Jurkat, Clone E6-1 (cell line): Measurements from ENCODE around the gene PPP2R1A.
A peak's percentile ranks its signal among the peaks of the same experiment; 100 is the strongest.
"Not testable (repeated sequence)": the region's sequence is repeated elsewhere in the genome, so short reads cannot be mapped to it uniquely, and the experiment has no call there.

ENCODE experiments used
- DNase-seq: peaks from one replicate; pipeline ENCODE4 v3.0.0-alpha.2; 2011; ENCODE audit warnings: low read depth, low spot score
- H3K4me3 ChIP-seq: 2 replicates; pipeline ENCODE4 v1.5.1; 2011; ENCODE audit warnings: mild to moderate bottlenecking, low read length, control low read depth, moderate library complexity

Gene PPP2R1A

DNA sequence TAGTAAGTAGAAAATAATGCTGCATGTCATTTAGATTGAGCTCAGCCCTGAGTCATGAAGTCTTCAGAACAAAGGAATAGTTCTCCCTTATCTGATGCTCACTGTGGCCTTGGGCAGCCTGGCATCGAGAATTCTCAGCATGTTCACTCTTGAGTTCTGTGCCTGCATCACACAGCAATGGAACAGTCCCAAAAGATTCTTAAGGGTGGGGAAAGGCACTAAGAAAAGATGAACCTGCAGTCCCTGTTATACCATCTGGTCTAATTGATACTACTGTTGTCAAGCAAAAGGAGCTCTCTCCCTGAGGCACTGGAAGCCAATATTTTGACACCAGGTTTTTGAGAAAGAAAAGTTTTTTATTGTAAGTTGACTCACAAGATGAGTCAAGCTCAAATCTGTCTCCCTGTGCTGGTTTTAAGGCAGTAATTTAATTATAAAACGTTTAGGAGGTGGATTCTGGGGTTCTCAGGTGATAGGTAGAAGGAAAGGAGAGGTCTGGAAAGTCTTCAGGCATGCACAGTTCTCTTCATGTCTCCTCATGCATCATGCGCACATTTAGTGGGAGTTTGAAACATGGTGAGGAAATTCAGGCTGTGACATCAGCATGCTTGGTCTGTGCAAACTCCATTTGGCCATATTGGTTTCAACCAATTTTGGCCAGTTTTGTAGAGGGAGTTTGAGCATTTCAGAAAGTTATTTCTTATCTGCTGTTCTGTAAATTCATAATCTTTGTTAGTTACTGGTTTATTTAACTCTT is 41.5 kb downstream of the PPP2R1A start:
- no peak for DNase-seq

DNA sequence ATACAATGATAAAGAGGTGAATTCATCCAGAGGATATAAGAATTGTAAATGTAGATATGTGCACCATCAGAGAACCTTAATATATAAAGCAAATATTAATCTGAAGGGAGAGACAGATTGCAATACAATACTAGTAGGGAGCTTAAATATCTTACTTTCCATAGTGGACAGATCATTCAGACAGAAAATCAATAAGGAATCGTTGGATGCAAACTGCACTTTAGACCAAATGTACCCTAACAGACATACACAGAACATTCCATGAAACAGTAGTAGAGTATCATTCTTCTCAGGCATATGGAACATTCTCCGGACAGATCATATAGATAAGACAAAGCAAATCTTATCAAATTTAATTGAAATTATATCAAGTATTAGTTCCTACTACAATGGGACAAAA is 44.6 kb downstream of the PPP2R1A start:
- no peak for DNase-seq
- H3K4me3 ChIP-seq, result no peak overlapping the region

More for the DNA sequence above, 41.5 kb downstream of the PPP2R1A start:
- no peak overlapping the region for H3K4me3 ChIP-seq

GRCh38 chr19:52237197-52237596 is 47.3 kb downstream of the PPP2R1A start:
- no peak overlapping the region for H3K4me3 ChIP-seq
- no peak for DNase-seq

DNA sequence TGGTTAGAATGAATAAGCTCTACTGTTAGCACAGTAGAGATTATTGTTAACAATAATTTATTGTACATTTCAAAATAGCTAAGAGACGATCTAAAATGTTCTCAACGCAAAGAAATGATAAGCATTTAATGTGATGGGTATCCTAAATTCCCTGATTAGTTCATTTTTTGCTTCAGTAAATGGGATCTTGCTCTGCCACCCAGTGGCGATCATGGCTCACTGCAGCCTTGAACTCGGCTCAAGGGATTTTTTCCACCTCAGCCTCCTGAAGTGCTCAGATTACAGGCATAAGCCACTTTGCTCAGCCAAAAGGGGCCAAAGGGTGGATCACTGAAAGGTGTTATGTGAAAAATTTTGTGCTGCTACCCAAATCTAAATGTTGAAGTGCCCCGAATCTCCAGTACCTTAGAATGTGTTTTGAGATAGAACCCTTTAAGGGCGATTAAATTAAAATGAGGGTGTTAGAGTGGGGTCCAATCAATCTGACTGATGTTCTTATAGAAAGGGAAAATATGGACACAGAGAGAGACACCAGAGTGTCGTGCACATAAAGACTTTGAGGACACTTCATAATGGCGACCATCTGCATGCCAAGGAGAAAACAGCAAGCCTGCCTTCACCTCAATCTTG is 48.0 kb downstream of the PPP2R1A start:
- H3K4me3 ChIP-seq, result no peak overlapping the region
- DNase-seq, result peak; percentile 49

GRCh38 chr19:52244021-52244420 is 54.2 kb downstream of the PPP2R1A start:
- no peak for DNase-seq
- H3K4me3 ChIP-seq, result no peak overlapping the region

GRCh38 chr19:52248241-52248640 is 58.4 kb downstream of the PPP2R1A start:
- peak; percentile 45 for DNase-seq
- no peak overlapping the region for H3K4me3 ChIP-seq

DNA sequence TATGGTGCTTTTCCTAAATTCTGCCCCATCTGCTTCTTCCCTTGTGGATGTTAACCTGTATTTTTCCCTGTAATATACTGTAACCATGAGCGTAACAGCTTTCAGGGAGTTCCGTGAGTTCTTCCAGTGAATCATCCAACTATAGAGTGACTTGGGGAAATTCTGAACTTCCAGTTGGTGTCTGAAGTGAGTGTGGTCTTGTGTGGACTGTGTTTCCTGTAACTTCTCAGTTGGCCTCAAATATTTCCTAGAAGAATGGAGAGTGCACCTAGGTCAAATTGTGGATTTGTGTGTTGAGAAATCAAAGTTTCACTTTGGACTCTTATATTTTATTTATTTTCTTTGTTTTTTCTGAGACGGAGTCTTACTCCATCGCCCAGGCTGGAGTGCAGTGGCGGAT is 68.6 kb downstream of the PPP2R1A start:
- H3K4me3 ChIP-seq, result no peak overlapping the region
- no peak for DNase-seq

DNA sequence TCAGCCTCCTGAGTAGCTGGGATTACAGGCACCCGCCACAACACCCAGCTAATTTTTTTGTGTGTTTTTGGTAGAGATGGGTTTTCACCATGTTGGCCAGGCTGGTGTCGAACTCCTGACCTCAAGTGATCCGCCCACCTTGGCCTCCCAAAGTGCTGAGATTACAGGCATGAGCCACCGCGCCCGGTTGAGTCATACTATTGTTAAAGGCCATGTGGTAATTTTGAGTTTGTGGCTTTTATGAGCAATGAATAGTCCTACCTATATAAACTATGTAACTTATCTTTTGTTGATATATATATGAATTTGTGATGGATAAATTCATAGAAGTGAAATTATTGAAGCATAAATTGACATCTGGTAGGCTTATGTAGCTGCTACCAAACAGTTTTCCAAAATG is 75.7 kb downstream of the PPP2R1A start:
- H3K4me3 ChIP-seq, DNase-seq: not testable (repeated sequence)

- DNase-seq, result peak; percentile 91
- peak within 1 kb of the TSS; percentile 98 for H3K4me3 ChIP-seq
These were observed 79.7 kb downstream of the PPP2R1A start, which contains the start of gene ZNF766 for GRCh38 chr19:52269338-52270261. Gene ZNF766 (plus strand): TSS chr19:52269587. CDS start chr19:52269614, 27 bp downstream.

- H3K4me3 ChIP-seq, result peak overlapping the region; percentile 98
- no peak for DNase-seq
These were observed 80.5 kb downstream of the PPP2R1A start for GRCh38 chr19:52270266-52270885.

DNA sequence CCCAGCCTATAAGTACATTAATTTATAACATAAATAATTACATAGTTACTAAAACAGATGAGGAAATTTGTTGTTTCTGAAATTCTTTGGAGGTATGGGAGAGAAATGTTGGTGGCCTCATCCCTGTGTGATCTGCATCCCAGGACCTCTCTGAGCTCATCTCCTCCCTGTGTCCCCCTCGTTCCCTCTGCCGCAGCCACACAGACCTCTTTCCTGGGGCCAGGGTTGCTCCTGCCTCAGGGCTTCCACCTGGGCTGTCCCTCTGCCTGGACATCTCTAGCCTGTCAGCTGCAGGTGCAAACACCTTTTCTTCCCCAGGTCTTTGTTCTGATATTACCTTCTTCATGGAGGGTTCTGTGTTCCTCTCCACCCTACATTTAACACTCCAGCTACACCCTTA is 83.4 kb downstream of the PPP2R1A start:
- H3K4me3 ChIP-seq, result no peak overlapping the region
- DNase-seq, result no peak

DNA sequence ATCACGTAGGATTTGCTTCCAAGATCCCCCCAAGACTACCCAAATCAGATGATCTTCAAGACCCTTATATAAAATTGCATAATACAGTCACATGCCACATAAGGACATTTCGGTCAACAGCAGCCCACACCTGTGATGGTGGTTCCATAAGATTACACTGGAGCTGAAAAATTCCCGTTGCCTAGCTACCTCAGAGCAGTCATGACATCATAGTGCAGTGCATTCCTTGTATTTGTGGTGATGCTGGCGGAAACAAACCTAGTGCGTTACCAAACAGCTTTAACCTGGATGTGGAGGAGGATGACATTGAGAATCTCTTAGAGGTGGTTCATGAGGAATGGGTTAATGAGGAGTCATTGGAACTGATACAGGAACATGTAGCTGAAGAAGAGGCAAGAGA is 84.3 kb downstream of the PPP2R1A start:
- no peak for DNase-seq
- H3K4me3 ChIP-seq, result no peak overlapping the region

GRCh38 chr19:52275988-52276387 is 86.1 kb downstream of the PPP2R1A start:
- H3K4me3 ChIP-seq, result no peak overlapping the region

DNA sequence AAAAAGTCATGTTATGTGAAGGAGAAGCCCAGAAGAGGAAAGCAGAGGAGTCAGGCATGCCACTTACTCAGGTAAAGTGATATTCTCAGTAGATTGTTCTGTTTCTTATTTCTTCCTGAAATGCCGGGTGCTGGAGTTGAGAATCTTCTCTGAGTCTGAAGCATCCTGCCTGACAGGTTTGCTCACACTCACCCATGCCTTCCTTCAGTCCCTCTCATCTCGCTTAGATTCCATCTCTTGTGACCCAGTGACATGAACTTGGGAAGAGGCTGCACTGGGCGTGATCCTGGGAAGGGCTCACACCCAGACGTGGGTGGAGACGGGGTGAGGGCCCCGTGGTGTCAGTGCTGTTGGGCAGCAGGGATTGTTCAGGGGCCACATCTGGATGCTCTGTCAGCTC is 87.6 kb downstream of the PPP2R1A start:
- DNase-seq, result no peak
- no peak overlapping the region for H3K4me3 ChIP-seq

More at GRCh38 chr19:52275988-52276387, 86.1 kb downstream of the PPP2R1A start:
- DNase-seq, result no peak
